Thoracic aorta (tissue), 2 donors: ENCODE measurements around the gene MRPL34. TPM values are rescaled to one million over a fixed set of nuclear protein-coding genes. Genes with fewer than 3 reads are reported as not detected.

Experiments
- ATAC-seq: fragments of 150-250 bp; one replicate; pipeline ENCODE4 v1.8.0; 2017; ENCODE audit warnings: low read depth; ENCODE audit not compliant: insufficient number of reproducible peaks, low FRiP score
- DNase-seq: peaks from one replicate; pipeline ENCODE4 v3.0.0-alpha.2; 2020; ENCODE audit warnings: low spot score
- H3K27ac ChIP-seq, 2 donors: fragments of 200-600 bp; sonication (generic); 1 replicate in 1 of 2; 2 replicates in 1 of 2; pipeline ENCODE4 v1.5.1; 2016; ENCODE audit warnings: mild to moderate bottlenecking in 2 of 2, moderate library complexity in 2 of 2
- H3K27me3 ChIP-seq: fragments of 200-600 bp; sonication (generic); replicated peaks from 2 replicates; pipeline ENCODE4 v1.6.0; 2016; ENCODE audit warnings: mild to moderate bottlenecking; ENCODE audit not compliant: insufficient read depth
- H3K36me3 ChIP-seq: fragments of 200-600 bp; sonication (generic); one replicate; pipeline ENCODE4 v1.5.1; 2016
- H3K4me1 ChIP-seq, 2 donors: fragments of 200-600 bp; sonication (generic); 1 replicate in 1 of 2; 2 replicates in 1 of 2; pipeline versions ENCODE4 v1.5.1 to v1.6.0; 2016; ENCODE audit warnings: low read depth in 2 of 2, mild to moderate bottlenecking in 1 of 2; ENCODE audit not compliant: control insufficient read depth in 1 of 2
- H3K4me3 ChIP-seq: fragments of 200-600 bp; sonication (generic); 2 replicates; pipeline ENCODE4 v1.5.1; 2016; ENCODE audit warnings: mild to moderate bottlenecking
- H3K9me3 ChIP-seq: fragments of 200-600 bp; sonication (generic); 2 replicates; pipeline ENCODE4 v1.5.1; 2016
- CTCF ChIP-seq: fragments of 200-600 bp; sonication (generic); IDR thresholded peaks from one replicate; pipeline ENCODE4 v1.5.1; 2019; ENCODE audit warnings: antibody characterized with exemption
- total RNA-seq, 2 donors: library from RNA; depleted of rRNA; stranded (reverse); fragments of >200 nt; gene quantifications; one replicate each; pipeline versions ENCODE4 v1.1.0 to v1.2.3, GENCODE V29; 2016

MRPL34 gene
- total RNA-seq, 2 donors from 2014 or later, result 132 to 140 TPM

- peaks cover 4% of the 10 kb centered on the region for H3K36me3 ChIP-seq
- peak overlapping the region; percentile 97 for H3K4me3 ChIP-seq
- H3K4me1 ChIP-seq, result peaks cover 20 to 40% of the 10 kb centered on the region in 2 donors
- H3K27ac ChIP-seq, result peak overlapping the region in 1 of 2 donors; percentile 47
- TF ChIP-seq CTCF, result no peak
- H3K9me3 ChIP-seq, result no peaks in the 10 kb centered on the region
- DNase-seq, result no peak
- no peaks in the 10 kb centered on the region for H3K27me3 ChIP-seq
- no peak for ATAC-seq
Observed at GRCh38 chr19:17333611-17334413, 28.1 kb downstream of the MRPL34 start.

DNA sequence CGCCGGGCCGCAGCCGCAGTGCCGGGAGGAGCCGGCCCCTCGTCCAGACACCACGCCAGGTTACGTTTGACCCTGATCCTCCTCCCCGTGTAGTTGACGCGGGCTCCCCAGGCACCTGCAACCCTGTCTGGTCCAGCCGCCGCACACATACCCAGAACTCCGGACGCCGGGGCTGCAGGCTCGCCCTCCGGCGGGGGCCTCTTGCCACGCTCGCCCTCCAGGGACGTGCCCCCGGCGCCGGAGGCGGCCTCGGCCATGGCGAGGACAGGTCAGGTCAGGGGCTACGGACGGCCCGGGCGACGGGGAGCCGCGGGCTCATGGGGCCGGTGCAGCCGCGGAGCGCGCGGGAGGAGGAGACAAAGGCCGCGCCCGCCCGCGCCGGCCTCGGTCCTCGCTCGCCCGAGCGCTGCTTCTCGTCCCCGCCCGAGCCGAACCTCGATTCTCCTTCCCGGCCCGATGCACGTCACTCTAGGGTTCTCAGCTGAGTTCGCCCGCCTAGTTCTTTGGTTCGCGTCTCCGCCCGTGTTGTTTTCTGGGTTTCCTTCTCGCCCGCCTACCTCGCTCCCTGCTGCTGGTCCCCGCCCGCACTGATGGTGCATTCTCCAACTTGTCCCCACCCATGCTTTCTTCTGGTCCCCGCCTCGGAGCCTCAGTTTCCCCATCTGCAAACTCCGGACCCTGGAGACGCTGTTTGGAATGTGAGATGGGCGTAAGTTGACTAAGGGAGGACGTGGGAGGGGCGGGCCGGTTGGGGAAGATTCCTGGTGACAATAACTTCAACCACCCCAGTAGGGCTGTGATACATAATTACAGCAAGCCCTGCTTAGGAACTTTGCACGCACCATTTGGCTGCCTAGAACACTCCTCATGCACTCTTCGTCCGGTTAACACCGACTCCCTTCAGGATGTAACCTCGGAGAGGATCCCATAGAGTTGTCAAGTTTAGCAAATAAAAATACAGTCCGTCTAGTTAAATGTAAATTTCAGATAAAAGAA, 29.0 kb downstream of the MRPL34 start, which contains the start of gene ANO8:
ANO8 (minus strand) TSS at position 442 of the 996 bp plus-strand sequence; CDS start at position 257, 185 bp downstream.
- H3K27me3 ChIP-seq, result no peaks in the 10 kb centered on the region
- H3K36me3 ChIP-seq, result peaks cover 4% of the 10 kb centered on the region
- no peak for TF ChIP-seq CTCF
- ATAC-seq, result peak; percentile 50
- H3K4me3 ChIP-seq, result peak within 1 kb of the TSS; percentile 97
- H3K4me1 ChIP-seq, result peaks cover 20 to 41% of the 10 kb centered on the region in 2 donors
- no peaks in the 10 kb centered on the region for H3K9me3 ChIP-seq
- peak; percentile 85 for DNase-seq
- H3K27ac ChIP-seq, result peak within 1 kb of the TSS; percentile 38 to 47

DNA sequence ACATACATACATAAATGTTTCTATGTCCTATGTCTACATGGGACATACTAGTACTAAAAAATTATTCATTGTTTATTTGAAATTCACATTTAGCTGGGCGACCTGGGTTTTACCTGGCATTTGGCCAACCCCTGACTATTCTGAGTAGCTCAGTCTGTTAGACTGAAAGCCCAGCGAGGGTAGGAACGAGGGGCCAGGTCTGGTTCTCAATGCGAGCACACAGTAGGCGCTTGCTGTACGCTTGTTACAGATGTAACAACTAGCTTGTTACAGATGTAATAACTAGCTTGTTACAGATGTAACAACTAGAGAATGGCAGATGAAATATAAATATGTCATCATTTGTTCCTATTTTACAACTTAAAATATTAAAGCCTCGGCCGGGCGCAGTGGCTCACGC, 29.9 kb downstream of the MRPL34 start:
- no peak overlapping the region for H3K27ac ChIP-seq
- ATAC-seq (no peak), DNase-seq (no peak)
- no peak for TF ChIP-seq CTCF
- H3K4me3 ChIP-seq, result peak overlapping the region; percentile 97
- peaks cover 4% of the 10 kb centered on the region for H3K36me3 ChIP-seq
- H3K4me1 ChIP-seq, result peaks cover 20 to 41% of the 10 kb centered on the region in 2 donors
- H3K27me3 ChIP-seq, result no peaks in the 10 kb centered on the region
- H3K9me3 ChIP-seq, result no peaks in the 10 kb centered on the region

DNA sequence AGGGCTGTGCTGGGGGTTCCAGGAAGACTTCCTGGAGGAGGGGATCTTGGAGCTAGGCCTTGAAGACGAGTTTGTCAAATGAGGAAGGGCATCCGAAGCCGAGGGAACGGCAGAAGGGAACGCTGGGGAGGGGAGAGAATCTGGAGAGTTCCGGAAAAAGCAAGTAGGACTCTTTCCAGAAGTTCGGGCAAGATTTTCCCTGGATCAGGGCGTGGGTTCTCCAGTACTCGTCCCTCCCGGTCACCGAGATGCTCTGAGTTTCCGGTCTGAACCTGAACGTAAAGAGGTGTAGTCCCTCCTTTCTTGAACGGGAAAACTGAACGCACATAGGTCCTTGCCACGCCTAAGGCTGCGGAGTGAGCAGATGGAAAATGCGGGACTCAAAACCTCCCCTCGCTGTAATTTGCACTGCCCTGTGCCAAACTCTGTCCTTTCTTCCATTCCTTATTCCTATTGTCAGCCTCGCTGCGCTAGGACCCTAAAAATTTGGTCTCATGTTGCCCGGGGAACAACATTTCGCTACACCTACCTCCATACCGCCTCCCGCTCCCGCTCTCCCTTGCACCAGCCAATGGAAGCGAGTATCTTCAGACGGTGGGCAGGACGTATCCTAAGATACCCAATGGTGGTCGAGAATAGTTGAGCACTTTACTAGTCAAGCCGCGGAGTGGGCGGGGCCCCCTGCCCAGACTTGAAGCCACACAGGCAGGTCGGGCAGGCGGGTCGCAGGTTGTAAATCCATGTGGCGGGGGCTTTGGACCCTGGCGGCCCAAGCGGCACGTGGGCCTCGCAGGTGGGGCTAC, 31.4 kb downstream of the MRPL34 start, which contains the start of gene GTPBP3:
GTPBP3 (plus strand) TSS at position 682 of the 803 bp plus-strand sequence; CDS start at position 741, 59 bp downstream.
- Histone ChIP-seq H3K27me3 (no peaks in the 10 kb centered on the region), H3K27ac (peak within 1 kb of the TSS; percentile 90 to 97), H3K4me3 (peak within 1 kb of the TSS; percentile 96), H3K4me1 (peaks cover 20 to 41% of the 10 kb centered on the region in 2 donors), H3K9me3 (no peaks in the 10 kb centered on the region), H3K36me3 (peaks cover 7% of the 10 kb centered on the region)
- ATAC-seq (peak; percentile 93), DNase-seq (peak; percentile 96)
- TF ChIP-seq CTCF, result no peak
